Glomerular visceral epithelial cell (primary cell): Measurements from ENCODE around the gene CSF1.
"Not testable (repeated sequence)": the region's sequence is repeated elsewhere in the genome, so short reads cannot be mapped to it uniquely, and the experiment has no call there.

Source experiments
- DNase-seq: peaks from one replicate; pipeline ENCODE4 v3.0.0-alpha.2; 2016; ENCODE audit errors: extremely low spot score

CSF1 gene

GRCh38 chr1:109937738-109938137, 27.1 kb downstream of the CSF1 start:
- no peak for DNase-seq

- DNase-seq, result no peak
Observed at GRCh38 chr1:109938556-109938955, 27.9 kb downstream of the CSF1 start.

DNA sequence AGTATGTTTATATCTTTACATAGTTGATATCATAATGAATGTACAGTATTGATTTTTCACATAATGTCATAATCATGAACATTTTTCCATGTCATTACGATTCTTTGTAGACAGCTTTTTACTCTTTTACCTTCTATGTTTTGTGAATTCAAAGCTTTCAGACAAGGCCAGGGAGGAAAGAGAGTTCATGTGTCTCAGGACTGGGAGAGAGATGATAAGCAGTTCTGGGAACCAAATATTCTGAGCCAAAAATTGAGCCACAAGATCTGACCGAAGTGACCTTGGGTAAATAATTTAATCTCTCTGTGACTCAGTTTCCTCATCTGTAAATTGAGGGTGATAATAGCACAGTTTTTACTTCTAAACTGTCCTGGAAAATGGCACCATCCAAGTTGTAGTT, 31.8 kb downstream of the CSF1 start:
- no peak for DNase-seq

DNA sequence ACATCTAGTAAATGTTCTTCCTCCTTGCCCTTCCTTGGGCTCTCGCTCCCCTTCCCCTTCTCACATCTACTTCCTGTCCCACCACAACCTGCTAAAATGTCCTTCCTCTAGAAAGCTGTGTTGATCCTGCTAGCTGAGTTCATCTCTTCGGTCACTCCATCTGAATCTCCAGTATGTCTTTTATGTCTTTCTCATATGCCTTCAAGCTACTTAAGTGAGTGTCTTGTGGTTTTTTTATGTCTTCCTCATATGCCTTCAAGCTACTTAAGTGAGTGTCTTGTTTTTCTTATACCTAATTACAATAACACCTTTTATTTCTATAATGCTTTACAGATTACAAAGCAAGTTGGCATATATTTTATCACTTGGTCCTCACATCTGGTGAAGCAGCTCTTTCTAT, 33.9 kb downstream of the CSF1 start:
- no peak for DNase-seq

DNA sequence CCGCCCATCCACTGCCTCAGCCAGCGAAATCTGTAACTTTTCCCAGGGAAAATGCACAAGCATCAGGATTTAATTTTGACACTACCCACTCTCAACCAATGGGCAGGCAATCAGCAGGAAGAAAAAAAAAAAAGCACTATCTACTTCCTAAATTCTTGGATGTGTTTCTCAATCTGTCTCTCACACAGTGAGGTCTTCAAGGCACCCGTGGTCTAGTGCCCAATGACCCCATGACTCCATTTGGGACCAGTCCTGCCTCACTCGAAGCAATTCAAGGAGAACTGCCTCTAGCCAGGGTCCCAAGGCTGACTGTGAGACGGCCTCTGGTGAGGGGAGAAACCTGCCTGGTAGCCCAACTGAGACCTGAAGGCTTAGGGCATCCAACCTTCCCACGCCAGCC, 35.9 kb downstream of the CSF1 start:
- DNase-seq, result no peak

GRCh38 chr1:109947582-109948284, 37.1 kb downstream of the CSF1 start:
- DNase-seq, result no peak

- no peak for DNase-seq
Observed at GRCh38 chr1:109948285-109948630, 37.6 kb downstream of the CSF1 start.

DNA sequence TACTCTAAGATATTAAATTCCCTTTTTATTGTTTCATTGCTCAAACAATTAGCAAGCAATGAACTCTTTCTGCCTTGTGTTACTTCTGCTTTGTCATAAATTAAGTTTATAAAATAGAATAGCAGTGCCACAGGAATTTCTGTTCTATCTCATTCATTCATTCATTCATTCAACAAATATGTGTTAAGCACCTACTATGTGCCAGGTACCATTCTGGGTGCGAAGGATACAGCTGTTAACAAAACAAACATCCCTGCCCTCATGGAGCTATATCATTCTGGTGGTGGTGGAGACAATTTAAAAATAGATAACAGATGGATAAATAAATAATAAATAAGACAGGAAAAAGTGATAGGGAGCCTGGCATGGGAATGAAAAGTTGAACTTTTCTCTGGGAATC, 39.4 kb downstream of the CSF1 start:
- DNase-seq, result no peak

- no peak for DNase-seq
Observed at GRCh38 chr1:109950509-109950908, 39.9 kb downstream of the CSF1 start.

- not testable (repeated sequence) for DNase-seq
Observed at GRCh38 chr1:109951501-109951900, 40.9 kb downstream of the CSF1 start.

GRCh38 chr1:109954041-109954512, 43.4 kb downstream of the CSF1 start:
- no peak for DNase-seq

GRCh38 chr1:109959632-109959973, 49.0 kb downstream of the CSF1 start:
- no peak for DNase-seq

DNA sequence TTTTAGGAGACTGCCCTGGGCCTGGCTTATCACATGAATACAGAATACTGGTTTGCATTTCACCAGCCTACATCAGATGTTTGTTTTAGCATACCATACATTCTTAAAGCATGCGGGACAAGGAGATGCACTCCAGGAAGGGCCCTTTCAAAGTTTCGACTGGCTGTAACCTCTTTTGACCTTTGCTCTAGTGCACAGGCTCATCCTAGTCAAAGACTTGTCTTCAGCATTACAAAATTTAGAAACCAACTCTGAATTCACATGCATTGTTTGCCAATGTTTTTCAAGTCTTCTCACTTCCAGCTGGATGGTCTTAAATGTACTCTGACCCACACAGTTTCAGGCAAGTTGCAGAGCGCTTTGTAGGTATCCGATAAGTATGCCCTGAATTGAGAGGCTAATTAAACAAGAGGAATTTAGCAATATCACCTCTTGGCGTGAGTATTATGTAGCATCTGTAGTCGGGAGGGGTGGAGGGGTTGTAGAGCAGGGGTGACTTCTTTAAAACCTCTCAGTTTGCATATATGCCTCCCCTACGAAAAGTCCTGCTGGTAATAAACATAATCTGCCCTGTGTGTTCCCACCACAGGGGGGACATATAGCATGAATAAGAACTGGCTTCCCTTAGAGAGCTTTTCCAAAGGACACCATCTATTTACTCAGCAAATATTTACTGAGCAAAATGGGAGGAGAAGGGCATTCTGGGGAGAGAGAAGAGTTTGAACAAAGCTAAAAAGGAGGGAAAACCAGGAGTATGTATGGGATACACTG, 49.5 kb downstream of the CSF1 start:
- peak; percentile 65 for DNase-seq

- no peak for DNase-seq
Observed at GRCh38 chr1:109960745-109961094, 50.1 kb downstream of the CSF1 start.

DNA sequence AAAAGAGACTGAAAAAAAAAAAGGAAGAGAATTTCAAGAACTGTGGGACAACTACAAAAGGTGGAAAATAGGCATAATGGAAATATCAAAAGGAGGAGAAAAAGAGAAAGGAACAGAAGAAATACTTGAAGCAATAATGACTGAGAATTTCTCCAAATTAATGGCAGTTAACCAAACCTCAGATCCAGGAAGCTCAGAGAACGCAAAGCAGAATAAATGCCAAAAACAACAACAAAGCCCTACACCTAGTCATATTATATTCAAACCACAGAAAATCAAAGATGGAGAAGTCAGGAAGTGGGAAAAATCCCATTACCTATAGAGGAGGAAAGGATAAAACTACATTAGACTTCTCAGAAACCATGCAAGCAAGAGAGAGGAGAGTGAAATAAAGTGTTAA, 53.2 kb downstream of the CSF1 start:
- DNase-seq, result no peak

- no peak for DNase-seq
Observed at GRCh38 chr1:109969146-109969829, 58.6 kb downstream of the CSF1 start.

DNA sequence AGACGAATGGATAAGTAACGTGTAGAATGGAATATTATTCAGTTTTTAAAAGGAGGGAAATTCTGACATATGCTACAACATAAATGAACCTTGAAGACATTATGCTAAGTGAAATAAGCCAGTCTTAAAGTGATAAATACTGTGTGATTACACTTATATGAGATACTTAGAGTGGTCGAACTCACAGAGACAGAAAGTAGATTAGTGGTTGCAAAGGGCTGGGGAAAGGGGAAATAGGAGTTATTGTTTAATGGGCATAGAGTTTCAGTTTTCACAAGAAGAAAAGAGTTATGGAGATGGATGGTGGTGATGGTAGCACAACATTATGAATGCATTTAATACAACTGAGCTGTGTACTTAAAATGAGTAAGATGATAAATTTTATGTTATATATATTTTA, 59.3 kb downstream of the CSF1 start:
- DNase-seq, result no peak

DNA sequence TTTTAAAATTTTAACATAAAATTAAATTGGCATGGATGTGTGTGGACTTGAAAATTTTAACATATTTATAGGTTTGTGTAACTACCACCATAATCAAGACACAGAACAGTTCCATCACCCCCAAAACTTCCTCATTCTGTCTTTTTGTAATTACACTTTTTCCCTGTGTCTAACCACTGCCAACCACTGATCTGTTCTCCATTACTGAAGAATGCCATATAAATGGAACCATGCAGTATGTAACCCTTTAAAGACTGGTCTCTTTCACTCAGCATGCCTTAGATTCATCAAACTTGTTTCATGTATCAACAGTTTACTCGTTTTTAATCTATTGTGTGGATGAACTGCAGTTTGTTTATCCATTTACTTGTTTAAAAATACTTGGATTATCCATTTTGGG, 60.9 kb downstream of the CSF1 start:
- no peak for DNase-seq

GRCh38 chr1:109974191-109974590, 63.5 kb downstream of the CSF1 start:
- DNase-seq, result no peak

- DNase-seq, result peak; percentile 87
Observed at GRCh38 chr1:109975718-109976117, 65.1 kb downstream of the CSF1 start.

DNA sequence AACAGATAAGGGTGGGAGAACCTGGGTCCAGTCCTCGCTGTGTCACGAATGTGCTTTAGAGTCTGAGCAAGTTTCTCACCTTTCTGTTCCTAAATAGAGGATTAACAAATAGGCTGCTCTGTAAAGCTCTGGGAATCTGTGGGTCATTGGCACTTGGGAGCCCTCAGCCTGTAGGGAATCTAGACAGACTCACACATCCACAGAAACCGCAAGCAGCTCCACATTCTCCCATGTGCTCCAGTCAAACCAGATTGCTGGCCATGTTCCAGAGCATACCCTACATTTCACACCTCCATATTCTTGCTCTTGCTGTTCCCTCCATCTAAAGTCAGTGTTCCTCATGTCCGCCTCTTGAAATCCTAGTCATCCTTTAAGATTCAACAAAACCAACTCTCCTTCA, 66.1 kb downstream of the CSF1 start:
- no peak for DNase-seq

GRCh38 chr1:109977225-109977624, 66.6 kb downstream of the CSF1 start:
- DNase-seq, result no peak
